Activated CD8-positive, alpha-beta memory T cell treated with anti-CD3 and anti-CD28 coated beads for 36 hours (primary cell): ENCODE data around the gene TRIM72. TPM values are rescaled to one million over a fixed set of nuclear protein-coding genes. Genes with fewer than 3 reads are reported as not detected.
"Not testable (repeated sequence)": the region's sequence is repeated elsewhere in the genome, so short reads cannot be mapped to it uniquely, and the experiment has no call there.

Experiments used
- CTCF ChIA-PET: fragments of 350-600 bp; sonication (Branson Sonifier 250); formaldehyde crosslinking; loops from one replicate; lab custom pipeline; 2021; ENCODE audit warnings: antibody characterized with exemption; lab: Charles Lee
- POLR2A ChIA-PET: fragments of 350-600 bp; sonication (Branson Sonifier 250); formaldehyde crosslinking; loops from one replicate; lab custom pipeline; 2021; ENCODE audit warnings: antibody characterized with exemption; lab: Charles Lee
- total RNA-seq, 2 experiments: library from RNA; stranded (reverse); gene quantifications; one replicate each; pipeline ENCODE4 v1.2.3, GENCODE V29; 2021

TRIM72 gene
- total RNA-seq, 2 experiments from 2014 or later, result not detected

- ChIA-PET POLR2A (no interaction called here), CTCF (no interaction called here)
Measured at GRCh38 chr16:31224092-31224955, 10.4 kb downstream of the TRIM72 start.

- CTCF ChIA-PET, result interaction anchor here (1.2 kb wide), 1 partner anchor 9 kb away, joined by 3 read pairs; no protein-coding TSS in a partner anchor
- POLR2A ChIA-PET, result no interaction called here
Measured at GRCh38 chr16:31225193-31225592, 11.3 kb downstream of the TRIM72 start.

- ChIA-PET POLR2A (no interaction called here), CTCF (interaction anchor here (0.5 to 1.3 kb wide), 2 partner anchors 10 to 62 kb away, joined by 3 to 4 read pairs; no protein-coding TSS in a partner anchor)
Measured at GRCh38 chr16:31228206-31228605, 14.3 kb downstream of the TRIM72 start.

GRCh38 chr16:31229501-31229900 lies 15.6 kb downstream of the TRIM72 start:
- POLR2A ChIA-PET, result no interaction called here
- CTCF ChIA-PET, result no interaction called here

GRCh38 chr16:31238041-31238440 lies 24.1 kb downstream of the TRIM72 start:
- CTCF ChIA-PET, result no interaction called here
- POLR2A ChIA-PET, result no interaction called here

GRCh38 chr16:31242206-31242605 lies 28.3 kb downstream of the TRIM72 start:
- POLR2A ChIA-PET, result no interaction called here

GRCh38 chr16:31243734-31244670 lies 30.1 kb downstream of the TRIM72 start:
- ChIA-PET CTCF (interaction anchor here (0.7 kb wide), 1 partner anchor 151 kb away, joined by 3 read pairs; no protein-coding TSS in a partner anchor), POLR2A (no interaction called here)

More at GRCh38 chr16:31242206-31242605, 28.3 kb downstream of the TRIM72 start:
- CTCF ChIA-PET, result no interaction called here

GRCh38 chr16:31245598-31245997 lies 31.7 kb downstream of the TRIM72 start:
- POLR2A ChIA-PET, result not testable (repeated sequence)

GRCh38 chr16:31246296-31246695 lies 32.4 kb downstream of the TRIM72 start:
- CTCF ChIA-PET, result no interaction called here
- POLR2A ChIA-PET, result no interaction called here

More at GRCh38 chr16:31245598-31245997, 31.7 kb downstream of the TRIM72 start:
- CTCF ChIA-PET, result not testable (repeated sequence)

GRCh38 chr16:31248344-31248743 lies 34.4 kb downstream of the TRIM72 start:
- POLR2A ChIA-PET, result no interaction called here
- CTCF ChIA-PET, result no interaction called here

GRCh38 chr16:31250782-31251384 lies 37.0 kb downstream of the TRIM72 start:
- ChIA-PET POLR2A (no interaction called here), CTCF (no interaction called here)

GRCh38 chr16:31251435-31251834 lies 37.5 kb downstream of the TRIM72 start:
- POLR2A ChIA-PET, result no interaction called here
- CTCF ChIA-PET, result no interaction called here

- ChIA-PET CTCF (interaction anchor here (1.0 kb wide), 1 partner anchor 52 kb away, joined by 3 read pairs; no protein-coding TSS in a partner anchor), POLR2A (no interaction called here)
Measured at GRCh38 chr16:31253642-31254045, 39.7 kb downstream of the TRIM72 start.

GRCh38 chr16:31256466-31256865 lies 42.5 kb downstream of the TRIM72 start:
- POLR2A ChIA-PET, result interaction anchor here (0.6 kb wide), 1 partner anchor 34 kb away, joined by 5 read pairs; no protein-coding TSS in a partner anchor
- CTCF ChIA-PET, result no interaction called here

GRCh38 chr16:31258366-31258765 lies 44.4 kb downstream of the TRIM72 start:
- POLR2A ChIA-PET, result no interaction called here

GRCh38 chr16:31260136-31260931 lies 46.4 kb downstream of the TRIM72 start:
- ChIA-PET POLR2A (no interaction called here), CTCF (interaction anchor here (0.7 kb wide), 2 partner anchors 20 to 182 kb away, joined by 3 to 6 read pairs; partner anchors contain the start of gene ZNF843)

More at GRCh38 chr16:31258366-31258765, 44.4 kb downstream of the TRIM72 start:
- CTCF ChIA-PET, result no interaction called here

GRCh38 chr16:31262084-31262483 lies 48.2 kb downstream of the TRIM72 start:
- CTCF ChIA-PET, result no interaction called here
- POLR2A ChIA-PET, result no interaction called here
